ENCODE results near the gene SLC23A2. TPM values are rescaled to one million over a fixed set of nuclear protein-coding genes. Genes with fewer than 3 reads are reported as not detected.

SLC23A2 gene
- total RNA-seq, 1 experiment from 2014 or later: 14.6 TPM

DNA sequence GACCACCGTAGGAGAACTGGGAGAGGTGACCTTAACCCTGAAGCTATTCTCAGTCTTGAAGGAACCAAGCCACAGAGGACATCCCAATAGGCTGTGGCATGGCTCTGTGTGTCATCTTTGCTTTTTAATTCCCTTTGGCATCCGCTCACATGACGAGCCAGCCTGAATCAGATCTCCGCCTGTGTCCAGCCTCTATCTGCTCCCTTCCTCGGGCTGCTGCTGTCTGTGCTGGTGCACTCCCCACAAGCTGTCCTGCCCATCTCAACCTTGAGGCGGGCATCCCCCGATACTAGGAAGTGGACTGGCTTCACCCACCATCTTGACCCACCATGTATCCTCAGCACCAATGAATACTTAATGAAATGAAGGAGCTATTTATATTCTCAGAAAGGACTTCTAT lies 111.9 kb downstream of the SLC23A2 start:
- in situ Hi-C loops (cut with HindIII; ENCODE audit: low pct_unique_long_range_greater_than_20kb, low sequenced_read_pairs): no loop called here
- DNase-seq (ENCODE audit: low read depth, low spot score) (no peak), ATAC-seq (no peak)
- Histone ChIP-seq H3K27ac (ENCODE audit: low read length) (no peak overlapping the region), H3K9me3 (ENCODE audit: control insufficient read depth, insufficient read depth, low read depth, low read length) (no peaks in the 10 kb centered on the region), H3K4me1 (ENCODE audit: control insufficient read depth, insufficient read depth, low read length) (no peaks in the 10 kb centered on the region), H3K27me3 (ENCODE audit: control insufficient read depth, insufficient read depth, low read length) (no peaks in the 10 kb centered on the region), H3K4me3 (ENCODE audit: low read depth in 2 of 2, low read length in 2 of 2) (no peak overlapping the region), H3K36me3 (ENCODE audit: control insufficient read depth, insufficient read depth, low read length) (no peaks in the 10 kb centered on the region)
- POLR2A ChIA-PET: no interaction called here
- BruUV-seq (replicated peaks): no TSS peak
- TF ChIP-seq, protein P1, sequence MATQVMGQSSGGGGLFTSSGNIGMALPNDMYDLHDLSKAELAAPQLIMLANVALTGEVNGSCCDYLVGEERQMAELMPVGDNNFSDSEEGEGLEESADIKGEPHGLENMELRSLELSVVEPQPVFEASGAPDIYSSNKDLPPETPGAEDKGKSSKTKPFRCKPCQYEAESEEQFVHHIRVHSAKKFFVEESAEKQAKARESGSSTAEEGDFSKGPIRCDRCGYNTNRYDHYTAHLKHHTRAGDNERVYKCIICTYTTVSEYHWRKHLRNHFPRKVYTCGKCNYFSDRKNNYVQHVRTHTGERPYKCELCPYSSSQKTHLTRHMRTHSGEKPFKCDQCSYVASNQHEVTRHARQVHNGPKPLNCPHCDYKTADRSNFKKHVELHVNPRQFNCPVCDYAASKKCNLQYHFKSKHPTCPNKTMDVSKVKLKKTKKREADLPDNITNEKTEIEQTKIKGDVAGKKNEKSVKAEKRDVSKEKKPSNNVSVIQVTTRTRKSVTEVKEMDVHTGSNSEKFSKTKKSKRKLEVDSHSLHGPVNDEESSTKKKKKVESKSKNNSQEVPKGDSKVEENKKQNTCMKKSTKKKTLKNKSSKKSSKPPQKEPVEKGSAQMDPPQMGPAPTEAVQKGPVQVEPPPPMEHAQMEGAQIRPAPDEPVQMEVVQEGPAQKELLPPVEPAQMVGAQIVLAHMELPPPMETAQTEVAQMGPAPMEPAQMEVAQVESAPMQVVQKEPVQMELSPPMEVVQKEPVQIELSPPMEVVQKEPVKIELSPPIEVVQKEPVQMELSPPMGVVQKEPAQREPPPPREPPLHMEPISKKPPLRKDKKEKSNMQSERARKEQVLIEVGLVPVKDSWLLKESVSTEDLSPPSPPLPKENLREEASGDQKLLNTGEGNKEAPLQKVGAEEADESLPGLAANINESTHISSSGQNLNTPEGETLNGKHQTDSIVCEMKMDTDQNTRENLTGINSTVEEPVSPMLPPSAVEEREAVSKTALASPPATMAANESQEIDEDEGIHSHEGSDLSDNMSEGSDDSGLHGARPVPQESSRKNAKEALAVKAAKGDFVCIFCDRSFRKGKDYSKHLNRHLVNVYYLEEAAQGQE (IDR thresholded peaks at IDR 0.05; ENCODE audit: insufficient read depth in 1 of 2, low read depth in 2 of 2, low read length in 1 of 2): no peak
- TF ChIP-seq, protein P2, sequence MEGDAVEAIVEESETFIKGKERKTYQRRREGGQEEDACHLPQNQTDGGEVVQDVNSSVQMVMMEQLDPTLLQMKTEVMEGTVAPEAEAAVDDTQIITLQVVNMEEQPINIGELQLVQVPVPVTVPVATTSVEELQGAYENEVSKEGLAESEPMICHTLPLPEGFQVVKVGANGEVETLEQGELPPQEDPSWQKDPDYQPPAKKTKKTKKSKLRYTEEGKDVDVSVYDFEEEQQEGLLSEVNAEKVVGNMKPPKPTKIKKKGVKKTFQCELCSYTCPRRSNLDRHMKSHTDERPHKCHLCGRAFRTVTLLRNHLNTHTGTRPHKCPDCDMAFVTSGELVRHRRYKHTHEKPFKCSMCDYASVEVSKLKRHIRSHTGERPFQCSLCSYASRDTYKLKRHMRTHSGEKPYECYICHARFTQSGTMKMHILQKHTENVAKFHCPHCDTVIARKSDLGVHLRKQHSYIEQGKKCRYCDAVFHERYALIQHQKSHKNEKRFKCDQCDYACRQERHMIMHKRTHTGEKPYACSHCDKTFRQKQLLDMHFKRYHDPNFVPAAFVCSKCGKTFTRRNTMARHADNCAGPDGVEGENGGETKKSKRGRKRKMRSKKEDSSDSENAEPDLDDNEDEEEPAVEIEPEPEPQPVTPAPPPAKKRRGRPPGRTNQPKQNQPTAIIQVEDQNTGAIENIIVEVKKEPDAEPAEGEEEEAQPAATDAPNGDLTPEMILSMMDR (IDR thresholded peaks at IDR 0.05): no peak
- TF ChIP-seq TCF7L2 (IDR thresholded peaks at IDR 0.05; ENCODE audit: low read depth, low read length): no peak
- TF ChIP-seq POLR2AphosphoS5 (IDR thresholded peaks at IDR 0.05; ENCODE audit: low read depth, low read length): no peak
- TF ChIP-seq SIN3A (IDR thresholded peaks at IDR 0.05; ENCODE audit: borderline replicate concordance, insufficient read depth, low read depth, low read length): no peak
- intact Hi-C loops (cut with micrococcal nuclease; ENCODE audit: unreplicated experiment): no loop called here
- CTCF ChIA-PET: no interaction called here

DNA sequence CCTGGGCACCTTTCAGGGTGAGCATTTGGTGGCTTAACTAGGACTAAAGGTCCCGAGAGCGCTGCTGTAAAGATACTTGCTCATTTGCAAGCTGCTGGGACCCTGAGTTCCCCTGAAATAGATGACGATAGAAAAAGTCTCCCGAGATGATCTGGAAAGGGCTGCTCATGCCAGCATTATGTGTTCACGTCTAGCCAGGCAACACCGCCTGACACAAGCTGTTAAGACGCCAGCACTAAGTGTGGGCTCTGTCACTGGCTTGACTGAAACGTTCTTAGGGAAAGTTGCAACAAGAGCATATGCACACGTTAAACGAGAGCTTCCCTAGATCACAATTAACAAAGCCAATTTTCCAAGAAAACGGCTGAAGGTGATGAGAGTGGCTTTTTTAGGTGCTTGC lies 113.7 kb downstream of the SLC23A2 start:
- Histone ChIP-seq H3K27ac (ENCODE audit: low read length) (no peak overlapping the region), H3K9me3 (ENCODE audit: control insufficient read depth, insufficient read depth, low read depth, low read length) (no peaks in the 10 kb centered on the region), H3K4me3 (ENCODE audit: low read depth in 2 of 2, low read length in 2 of 2) (no peak overlapping the region), H3K27me3 (ENCODE audit: control insufficient read depth, insufficient read depth, low read length) (no peaks in the 10 kb centered on the region), H3K4me1 (ENCODE audit: control insufficient read depth, insufficient read depth, low read length) (no peaks in the 10 kb centered on the region), H3K36me3 (ENCODE audit: control insufficient read depth, insufficient read depth, low read length) (peaks cover 3% of the 10 kb centered on the region; the same call in 1 of the 2 replicates)
- ATAC-seq: no peak
- ChIA-PET CTCF (no interaction called here), POLR2A (no interaction called here)
- intact Hi-C loops (cut with micrococcal nuclease; ENCODE audit: unreplicated experiment): no loop called here
- in situ Hi-C loops (cut with HindIII; ENCODE audit: low pct_unique_long_range_greater_than_20kb, low sequenced_read_pairs): no loop called here
- no TSS peak for BruUV-seq (replicated peaks)
- DNase-seq (ENCODE audit: low read depth, low spot score): no peak
- TF ChIP-seq POLR2AphosphoS5 (IDR thresholded peaks at IDR 0.05; ENCODE audit: low read depth, low read length) (no peak), TCF7L2 (IDR thresholded peaks at IDR 0.05; ENCODE audit: low read depth, low read length) (no peak)
- TF ChIP-seq, protein P1 (IDR thresholded peaks at IDR 0.05; ENCODE audit: insufficient read depth in 1 of 2, low read depth in 2 of 2, low read length in 1 of 2): no peak

Data from Panc1 (cell line).